Retinal pigment epithelial cell (primary cell): ENCODE measurements around the gene RPS21.

Experiments used
- DNase-seq: peaks from one replicate; pipeline ENCODE4 v3.0.0-alpha.2; 2010; ENCODE audit warnings: low read depth
- H3K4me3 ChIP-seq: 2 replicates; pipeline ENCODE4 v1.5.1; 2011; ENCODE audit warnings: mild to moderate bottlenecking, low read length, control low read depth, moderate library complexity
- CTCF ChIP-seq: conservative IDR thresholded peaks from 2 replicates; pipeline ENCODE4 v1.5.1; 2011; ENCODE audit warnings: low read depth, low read length, control low read depth, inconsistent platforms

Gene RPS21

DNA sequence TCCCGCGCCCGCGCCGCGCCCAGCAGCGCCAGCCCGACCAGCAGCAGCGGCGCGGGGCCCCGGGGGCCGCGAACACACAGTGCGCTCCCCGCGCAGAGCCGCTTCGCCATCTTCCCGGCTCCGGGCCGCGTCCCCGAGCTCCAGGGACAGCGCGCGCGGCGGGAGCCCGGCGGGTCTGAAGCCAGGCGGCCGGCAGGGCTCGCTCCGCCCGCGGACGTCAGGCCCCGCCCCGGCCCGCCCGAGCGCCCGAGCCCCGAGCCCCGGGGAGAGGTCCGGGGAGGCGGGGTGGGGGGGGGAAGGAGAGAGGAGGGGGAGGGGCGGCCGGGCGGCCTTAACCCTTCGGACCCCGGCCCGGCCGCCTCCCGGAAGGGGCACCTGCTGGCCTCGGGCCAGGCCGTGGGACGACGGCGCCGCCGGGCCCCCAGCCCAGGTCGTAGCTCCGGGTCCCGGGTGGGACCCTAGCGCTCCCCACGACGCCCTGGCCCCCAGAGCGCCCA lies 19.7 kb upstream of the RPS21 start, which contains the start of gene LAMA5:
Gene LAMA5 (minus strand): TSS at position 177 of the 497 bp plus-strand sequence. CDS start 67 bp downstream, at position 110.
- no peak for TF ChIP-seq CTCF
- peak within 1 kb of the TSS; percentile 86 for H3K4me3 ChIP-seq
- DNase-seq: no peak

- DNase-seq: no peak
- peak overlapping the region; percentile 25 for H3K4me3 ChIP-seq
- TF ChIP-seq CTCF: no peak
These were observed 19.1 kb upstream of the RPS21 start for GRCh38 chr20:62367633-62368391.

DNA sequence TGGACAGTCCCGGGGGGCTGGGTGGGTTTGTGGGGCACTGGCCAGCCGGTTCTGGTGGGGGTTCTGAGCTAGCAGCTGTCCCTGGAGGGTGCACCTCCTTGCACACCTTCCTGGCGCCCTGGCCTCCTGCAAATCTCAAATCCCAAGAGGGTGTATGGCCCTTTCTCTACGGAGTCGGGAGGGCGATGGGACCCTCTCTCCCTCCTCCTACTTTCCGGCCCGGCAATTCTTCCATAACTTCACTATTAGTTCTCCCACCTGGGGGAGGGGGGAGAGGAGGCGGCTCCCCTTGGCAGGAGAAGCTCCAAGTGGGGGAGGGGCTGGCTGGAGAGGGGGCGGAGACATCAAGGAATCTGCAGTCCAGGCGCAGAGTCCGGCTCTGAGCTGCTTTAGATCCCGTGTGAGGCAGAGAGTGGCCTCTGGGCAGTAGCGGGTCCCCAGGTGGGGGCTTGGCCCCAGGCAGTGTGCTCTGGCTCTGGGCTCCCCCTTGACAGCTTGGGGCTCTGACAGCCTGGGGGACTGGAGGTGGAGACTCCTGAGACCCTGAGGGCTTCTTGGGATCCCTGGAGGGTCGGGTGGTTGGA lies 18.4 kb upstream of the RPS21 start:
- no peak for TF ChIP-seq CTCF
- no peak for DNase-seq
- peak overlapping the region; percentile 37 for H3K4me3 ChIP-seq

DNA sequence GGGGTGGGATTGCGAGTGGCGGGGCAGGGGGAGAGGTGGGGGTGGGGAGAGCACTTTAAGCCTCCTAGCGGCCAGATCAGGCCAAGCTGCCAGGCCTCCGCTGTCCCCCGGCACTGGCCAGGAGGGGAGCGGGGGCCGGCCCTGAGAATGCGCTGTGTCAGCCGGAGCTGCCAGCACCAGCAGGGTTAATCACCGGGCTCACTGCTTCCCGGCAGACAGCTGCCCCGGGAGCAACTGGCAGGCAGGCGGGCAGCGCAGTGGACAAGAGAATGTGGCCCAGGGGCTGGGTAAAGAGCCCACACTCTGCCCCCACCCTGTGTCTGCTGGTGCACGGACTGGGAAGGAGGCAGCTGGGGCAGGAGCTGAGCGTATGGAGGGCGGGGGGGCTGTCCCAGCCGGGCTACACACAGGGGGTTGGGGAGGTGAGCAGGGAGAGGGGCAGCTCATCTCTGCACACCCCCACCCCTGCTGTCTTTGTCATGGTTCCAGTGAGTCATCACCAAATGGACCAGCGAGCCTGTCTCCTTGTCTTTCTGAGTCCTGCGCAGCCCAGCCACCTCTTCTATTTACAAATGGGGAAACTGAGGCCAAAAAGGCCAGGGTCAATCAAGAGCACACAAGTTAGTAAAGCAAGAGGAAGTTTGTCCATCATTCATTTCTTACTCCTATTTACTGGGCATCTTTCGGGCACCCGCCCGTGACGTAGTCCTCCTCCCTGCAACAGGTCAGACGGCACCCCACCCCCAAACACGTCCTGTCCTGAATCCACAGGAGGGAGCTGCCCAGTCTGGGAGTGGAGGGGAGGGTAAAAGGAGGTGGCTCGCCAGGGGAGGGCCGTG lies 17.7 kb upstream of the RPS21 start:
- TF ChIP-seq CTCF: peak; percentile 43

DNA sequence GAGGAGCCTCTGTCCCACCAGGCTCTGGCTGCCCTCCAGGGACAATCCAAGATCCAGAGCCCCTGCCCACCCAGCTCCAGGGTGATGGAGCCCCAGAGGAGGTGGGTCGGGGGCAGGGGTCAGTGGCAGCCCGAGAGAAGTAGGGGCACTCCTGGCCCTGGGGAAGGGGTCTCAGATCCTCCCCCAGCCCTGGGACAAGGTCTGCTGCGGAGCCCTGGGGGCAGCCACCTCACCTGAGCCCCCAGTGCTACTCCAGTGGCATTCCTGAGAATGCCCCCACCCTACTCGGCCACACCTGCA lies 17.1 kb upstream of the RPS21 start:
- DNase-seq: no peak
- no peak overlapping the region for H3K4me3 ChIP-seq
- TF ChIP-seq CTCF: no peak

More for the DNA sequence above, 17.7 kb upstream of the RPS21 start:
- H3K4me3 ChIP-seq: peak overlapping the region; percentile 37
- DNase-seq: peak; percentile 61

DNA sequence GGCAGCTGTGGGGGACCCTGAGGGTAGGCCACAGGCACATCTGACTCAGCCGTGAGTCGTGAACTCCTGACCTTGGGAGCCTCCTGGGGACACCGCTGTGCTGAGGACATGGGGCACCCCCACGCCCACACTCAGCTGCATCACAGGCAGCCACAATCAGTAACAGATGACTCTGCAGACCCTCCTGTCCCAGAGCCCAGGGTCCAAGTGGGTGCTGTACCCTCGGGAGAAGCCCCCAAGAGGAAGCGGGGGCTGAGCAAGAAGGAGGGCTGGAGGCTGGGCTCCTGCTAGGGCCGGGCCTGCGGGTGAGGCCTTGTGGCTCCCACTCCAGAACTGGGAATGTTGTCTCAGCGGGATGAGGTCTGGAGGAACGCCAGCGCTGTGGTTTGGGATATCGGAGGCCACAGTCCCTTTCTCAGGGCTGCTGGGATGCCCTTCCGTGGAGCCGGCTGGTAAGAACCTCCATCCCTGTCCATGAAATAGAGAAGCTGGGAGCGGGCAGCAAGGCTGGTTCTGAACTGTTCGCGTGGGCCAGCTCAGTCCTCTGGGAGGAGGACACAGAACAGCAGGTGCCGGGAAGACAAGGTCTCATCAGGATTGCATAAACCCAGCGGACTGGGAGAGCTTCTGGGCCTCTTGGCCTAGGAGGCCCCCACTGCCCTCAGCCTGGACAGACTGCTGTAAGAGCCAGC lies 16.6 kb upstream of the RPS21 start:
- H3K4me3 ChIP-seq: no peak overlapping the region
- TF ChIP-seq CTCF: no peak
- DNase-seq: no peak
